Measurements from ENCODE around the gene RPS6KA1.
"Not testable (repeated sequence)": the region's sequence is repeated elsewhere in the genome, so short reads cannot be mapped to it uniquely, and the experiment has no call there.

RPS6KA1 gene

DNA sequence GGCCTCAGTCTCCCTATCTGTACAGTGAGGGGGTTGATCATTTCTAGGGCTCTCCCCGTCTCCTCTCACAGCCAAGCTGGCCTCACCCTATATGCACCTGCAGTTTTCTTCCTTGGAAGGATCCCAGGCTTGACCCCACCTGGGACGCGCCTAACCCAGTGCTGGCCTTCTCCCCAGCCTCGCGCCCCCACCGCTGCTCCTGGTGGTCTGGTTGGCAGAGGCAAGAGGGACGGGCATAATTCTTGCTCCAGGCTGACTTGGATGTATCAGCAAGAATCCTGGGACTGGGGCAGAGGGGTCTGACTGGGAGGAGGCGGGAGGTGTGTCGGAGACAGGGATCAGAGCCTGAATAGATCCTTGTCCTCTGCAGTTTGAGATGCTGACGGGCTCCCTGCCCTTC, 25.2 kb downstream of the RPS6KA1 start:
- no peak for DNase-seq (ENCODE audit: low read depth in 2 of 2)

DNA sequence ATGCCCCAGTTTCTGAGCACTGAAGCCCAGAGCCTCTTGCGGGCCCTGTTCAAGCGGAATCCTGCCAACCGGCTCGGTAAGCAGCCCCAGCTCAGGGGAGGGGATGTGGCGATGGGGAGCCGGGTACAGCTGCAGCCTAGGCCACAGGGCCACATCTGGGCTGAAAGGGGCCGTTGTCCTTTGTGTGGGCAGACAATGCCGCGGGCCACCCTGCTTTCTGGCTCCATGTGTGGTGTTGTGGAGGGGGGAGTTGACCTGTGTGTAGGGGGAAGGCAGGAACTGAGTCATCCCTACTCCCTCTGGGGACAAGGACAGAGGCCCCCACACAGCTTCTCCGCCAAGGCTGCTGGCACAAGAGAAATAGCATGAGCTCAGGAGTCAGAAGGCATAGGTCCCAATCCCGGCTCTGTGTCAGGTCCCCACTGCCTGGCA, 26.0 kb downstream of the RPS6KA1 start:
- DNase-seq (ENCODE audit: low read depth in 2 of 2) = no peak

- no peak for DNase-seq (ENCODE audit: low read depth in 2 of 2)
Observed at GRCh38 chr1:26556111-26556510, 26.6 kb downstream of the RPS6KA1 start.

- no peak for DNase-seq (ENCODE audit: low read depth in 2 of 2)
Observed at GRCh38 chr1:26557008-26557407, 27.4 kb downstream of the RPS6KA1 start.

DNA sequence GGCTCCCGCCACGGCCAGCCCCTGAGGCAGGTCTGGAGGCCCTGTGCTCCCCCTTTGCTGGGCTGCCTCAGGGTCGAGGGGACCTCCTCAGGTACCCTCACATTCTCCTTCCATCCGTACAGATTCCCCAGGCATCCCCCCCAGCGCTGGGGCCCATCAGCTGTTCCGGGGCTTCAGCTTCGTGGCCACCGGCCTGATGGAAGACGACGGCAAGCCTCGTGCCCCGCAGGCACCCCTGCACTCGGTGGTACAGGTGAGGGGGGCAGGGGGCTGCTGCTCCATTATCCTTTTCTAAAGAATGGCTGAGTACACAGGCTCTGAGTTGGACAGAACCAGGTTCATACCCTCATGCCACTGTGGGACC, 29.1 kb downstream of the RPS6KA1 start:
- DNase-seq (ENCODE audit: low read depth in 2 of 2) = no peak

DNA sequence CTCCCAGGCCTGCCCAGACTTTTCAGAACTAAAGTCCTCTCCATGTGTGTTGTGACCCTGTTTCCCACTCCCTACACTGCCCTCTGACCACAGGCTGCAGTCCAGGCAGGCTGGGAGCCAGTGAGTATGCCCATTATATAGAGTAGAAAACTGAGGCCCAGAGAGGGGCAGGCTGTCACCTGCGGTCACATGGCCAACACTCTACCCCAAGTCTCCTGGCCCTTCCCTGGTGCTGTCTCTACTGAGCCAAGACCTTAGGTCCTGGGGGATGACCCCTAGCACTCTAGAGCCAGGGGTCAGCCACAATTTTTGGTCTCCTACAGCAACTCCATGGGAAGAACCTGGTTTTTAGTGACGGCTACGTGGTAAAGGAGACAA, 30.8 kb downstream of the RPS6KA1 start:
- DNase-seq (ENCODE audit: low read depth in 2 of 2) = no peak

DNA sequence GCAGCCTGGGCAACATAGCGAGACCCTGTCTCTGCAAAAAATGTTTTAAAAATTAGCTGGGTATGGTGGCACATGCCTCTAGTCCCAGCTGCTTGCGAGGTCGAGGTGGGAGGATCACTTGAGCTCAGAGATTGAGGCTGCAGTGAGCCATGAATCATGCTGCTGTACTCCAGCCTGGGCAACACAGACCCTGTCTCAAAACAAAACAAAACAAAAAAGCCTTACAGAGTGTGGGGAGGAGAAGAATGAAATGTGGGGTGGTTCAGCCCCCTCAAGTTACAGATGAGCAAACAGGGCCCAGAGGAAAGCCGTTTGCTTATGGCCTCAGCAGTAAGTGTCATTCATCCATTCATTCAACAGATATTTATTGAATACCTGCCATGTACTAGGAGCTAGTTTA, 40.7 kb downstream of the RPS6KA1 start:
- no peak for DNase-seq (ENCODE audit: low read depth in 2 of 2)

DNA sequence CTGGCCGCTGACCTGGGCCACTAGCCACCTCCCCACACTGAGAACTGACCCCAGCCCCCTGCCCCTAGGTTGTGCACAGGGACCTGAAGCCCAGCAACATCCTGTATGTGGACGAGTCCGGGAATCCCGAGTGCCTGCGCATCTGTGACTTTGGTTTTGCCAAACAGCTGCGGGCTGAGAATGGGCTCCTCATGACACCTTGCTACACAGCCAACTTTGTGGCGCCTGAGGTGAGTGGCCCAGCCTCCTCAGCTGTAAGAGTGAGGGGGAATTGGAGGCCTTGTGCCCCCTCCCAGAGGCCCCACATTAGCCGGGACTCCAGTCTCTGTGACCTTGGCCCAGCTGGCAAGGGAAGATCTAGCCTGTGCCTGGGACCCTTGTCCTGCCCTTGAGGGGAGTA, 41.8 kb downstream of the RPS6KA1 start:
- no peak for DNase-seq (ENCODE audit: low read depth in 2 of 2)

- DNase-seq (ENCODE audit: low read depth in 2 of 2) = no peak
Observed at GRCh38 chr1:26574018-26574417, 44.5 kb downstream of the RPS6KA1 start.

DNA sequence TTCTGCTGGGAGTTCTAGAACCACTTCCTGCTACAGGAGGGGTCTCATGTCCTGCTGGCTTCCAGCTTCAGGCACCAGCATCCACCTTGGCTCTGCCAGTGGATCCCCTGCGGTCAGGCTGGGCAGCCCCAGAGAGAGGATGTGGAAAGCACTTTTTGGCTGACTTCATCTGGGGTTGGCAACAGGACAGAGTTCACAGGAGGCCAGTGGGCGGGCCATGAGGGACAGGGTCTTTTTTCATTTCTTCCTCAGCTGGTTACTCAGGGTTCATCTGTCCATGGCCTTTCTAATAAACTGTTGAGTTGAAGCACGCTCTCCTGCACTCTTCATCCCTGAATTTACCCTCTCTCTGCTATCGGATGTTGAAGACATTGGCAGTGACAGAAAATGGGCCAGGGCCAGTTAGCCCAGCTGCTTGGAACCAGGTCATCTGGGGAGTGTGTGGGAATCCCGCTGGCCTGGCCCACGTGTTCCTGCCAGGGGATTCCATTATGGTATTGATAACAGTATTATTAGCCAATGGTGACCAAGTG, 45.2 kb downstream of the RPS6KA1 start:
- DNase-seq (ENCODE audit: low read depth in 2 of 2) = no peak

DNA sequence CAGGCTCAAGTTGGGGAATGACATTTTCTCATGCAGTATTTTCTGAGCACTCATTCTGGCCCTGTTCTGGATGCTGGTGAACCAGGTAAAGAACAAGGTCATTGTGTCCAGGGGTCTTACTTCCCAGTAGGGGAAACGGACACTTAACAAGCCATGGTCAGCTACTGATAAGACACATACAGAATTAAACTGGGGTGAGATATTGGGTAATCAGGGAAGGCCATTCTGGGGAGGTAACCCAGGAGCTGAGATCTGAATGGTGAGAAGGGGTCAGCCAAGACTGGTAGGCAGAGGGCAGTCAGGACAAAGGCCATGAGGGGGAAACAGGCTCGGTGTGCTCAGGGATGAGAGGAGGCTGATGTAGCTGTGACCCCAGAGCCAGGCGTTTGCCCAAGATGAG, 45.8 kb downstream of the RPS6KA1 start:
- DNase-seq (ENCODE audit: low read depth in 2 of 2) = no peak

- DNase-seq (ENCODE audit: low read depth in 2 of 2) = no peak
Observed at GRCh38 chr1:26578167-26578566, 48.6 kb downstream of the RPS6KA1 start.

- no peak for DNase-seq (ENCODE audit: low read depth in 2 of 2)
Observed at GRCh38 chr1:26579681-26580111, 50.1 kb downstream of the RPS6KA1 start.

DNA sequence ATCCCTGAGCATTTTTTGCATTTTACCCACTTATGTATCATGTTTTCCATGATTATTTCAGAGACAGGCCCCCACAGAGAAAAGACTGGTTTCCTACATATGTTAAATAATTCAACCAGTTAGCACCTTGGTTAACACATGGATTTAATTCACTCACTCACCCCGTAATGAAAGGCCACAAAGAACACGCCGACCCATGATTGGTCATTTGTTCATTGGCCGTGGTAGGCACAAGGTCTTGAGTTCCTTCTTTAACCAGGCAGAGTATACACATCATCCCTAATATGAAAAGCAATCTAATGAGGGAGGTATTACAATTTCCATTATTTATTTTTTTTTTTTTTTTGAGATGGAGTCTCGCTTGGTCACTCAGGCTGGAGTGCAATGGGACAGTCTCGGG, 50.6 kb downstream of the RPS6KA1 start:
- DNase-seq (ENCODE audit: low read depth in 2 of 2) = no peak

GRCh38 chr1:26581287-26581651, 51.7 kb downstream of the RPS6KA1 start:
- no peak for DNase-seq (ENCODE audit: low read depth in 2 of 2)

GRCh38 chr1:26582053-26582835, 52.7 kb downstream of the RPS6KA1 start:
- DNase-seq (ENCODE audit: low read depth in 2 of 2) = no peak

DNA sequence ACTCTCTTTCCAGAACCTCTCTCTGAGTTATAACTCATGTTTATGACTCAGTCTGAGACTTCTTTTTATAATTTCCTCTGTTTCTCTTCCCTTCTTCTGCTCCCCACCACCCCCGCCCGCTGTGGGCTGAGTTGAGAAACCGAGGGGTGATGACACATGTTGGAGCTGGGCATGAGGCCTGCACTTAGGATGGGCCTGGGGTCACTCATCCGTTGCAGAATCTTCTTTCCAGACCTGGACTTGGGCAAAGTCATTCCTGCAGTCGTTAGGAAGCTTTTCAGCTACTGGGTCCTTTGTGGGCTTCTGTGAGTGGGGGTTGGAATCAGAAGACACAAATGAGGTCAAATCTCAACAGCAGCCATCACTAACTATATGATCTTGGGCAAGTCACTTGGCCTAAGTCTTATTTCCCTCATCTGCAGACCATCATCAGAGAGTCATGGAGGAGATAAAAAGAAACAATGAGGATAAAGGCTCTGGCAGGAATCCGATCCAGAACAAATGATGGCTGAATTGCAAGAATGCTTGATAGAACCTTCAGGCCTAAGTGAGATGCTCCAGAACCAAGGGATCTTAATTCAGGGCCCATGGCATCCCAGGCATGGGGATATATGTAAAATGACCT, 53.4 kb downstream of the RPS6KA1 start:
- peak; percentile 33 to 38 for DNase-seq (ENCODE audit: low read depth in 2 of 2)

DNA sequence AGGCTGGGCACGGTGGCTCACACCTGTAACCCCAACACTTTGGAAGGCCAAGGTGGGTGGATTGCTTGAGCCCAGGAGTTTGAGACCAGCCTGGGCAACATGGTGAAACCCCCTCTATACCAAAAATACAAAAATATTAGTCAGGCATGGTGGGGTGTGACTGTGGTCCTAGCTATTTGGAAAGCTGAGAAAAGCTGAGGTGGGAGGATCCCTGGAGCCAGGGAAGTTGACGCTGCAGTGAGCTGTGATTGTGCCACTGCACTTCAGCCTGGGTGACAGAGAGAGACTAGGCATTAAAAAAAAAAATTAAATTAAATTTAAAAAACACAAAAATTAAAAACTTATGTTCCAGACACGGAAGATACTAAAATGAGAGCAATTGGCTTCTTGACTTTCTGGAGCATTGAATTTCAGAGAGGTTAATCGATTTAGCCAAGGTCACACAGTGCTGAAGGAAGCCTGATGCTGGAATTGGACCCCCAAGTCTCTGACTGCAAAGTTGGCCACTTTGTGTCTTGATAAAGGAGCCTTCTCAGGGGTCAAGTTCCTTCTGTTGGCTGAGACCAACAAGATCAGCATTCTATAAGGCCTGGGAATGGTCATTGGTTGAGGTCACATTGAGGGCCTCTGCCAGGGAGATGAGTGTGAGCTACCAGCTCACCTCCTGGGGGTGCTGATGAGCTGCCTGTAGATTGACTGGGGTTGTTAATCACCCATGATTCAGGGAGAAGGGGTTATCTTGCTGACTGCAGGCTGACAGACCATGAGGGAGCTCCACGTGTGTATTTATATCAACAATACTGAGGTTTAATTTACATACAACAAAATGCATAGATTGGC, 54.3 kb downstream of the RPS6KA1 start:
- no peak for DNase-seq (ENCODE audit: low read depth in 2 of 2)

DNA sequence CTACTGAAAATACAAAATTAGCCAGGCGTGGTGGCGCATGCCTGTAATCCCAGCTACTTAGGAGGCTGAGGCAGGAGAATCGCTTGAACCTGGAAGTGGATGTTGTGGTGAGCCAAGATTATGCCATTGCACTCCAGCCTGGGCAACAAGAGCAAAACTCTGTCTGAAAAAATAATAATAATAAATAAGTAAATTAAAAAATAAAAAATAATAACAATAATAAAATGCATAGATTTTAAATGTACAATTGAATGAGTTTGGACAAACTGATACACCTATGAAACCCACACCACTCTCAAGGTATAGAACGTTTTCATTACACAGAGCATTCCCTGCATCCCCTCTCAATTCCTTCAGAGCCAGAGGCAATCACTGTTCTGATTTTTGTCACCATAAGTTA, 55.0 kb downstream of the RPS6KA1 start:
- DNase-seq (ENCODE audit: low read depth in 2 of 2) = not testable (repeated sequence)

DNA sequence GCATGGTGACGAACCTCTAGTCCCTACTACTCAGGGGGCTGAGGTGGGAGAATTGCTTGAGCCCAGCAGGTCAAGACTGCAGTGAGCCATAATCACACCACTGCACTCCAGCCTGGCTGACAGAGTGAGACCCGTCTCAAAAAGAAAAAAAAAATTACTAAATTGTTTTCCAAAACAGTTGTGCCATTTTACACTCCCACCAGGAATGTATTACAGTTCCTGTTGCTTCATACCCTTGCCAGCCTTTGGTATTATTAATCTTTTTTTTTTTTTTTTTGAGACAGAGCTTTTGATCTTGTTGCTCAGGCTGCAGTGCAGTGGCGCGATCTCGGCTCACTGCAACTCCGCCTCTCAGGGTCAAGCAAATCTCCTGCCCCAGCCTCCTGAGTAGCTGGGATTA, 55.9 kb downstream of the RPS6KA1 start:
- no peak for DNase-seq (ENCODE audit: low read depth in 2 of 2)

GRCh38 chr1:26593385-26593784, 63.8 kb downstream of the RPS6KA1 start:
- DNase-seq (ENCODE audit: low read depth in 2 of 2) = no peak

- DNase-seq (ENCODE audit: low read depth in 2 of 2) = not testable (repeated sequence)
Observed at GRCh38 chr1:26594593-26594992, 65.0 kb downstream of the RPS6KA1 start.

All from stimulated activated CD8-positive, alpha-beta memory T cell treated with anti-CD3 and anti-CD28 coated beads, Interleukin-7, amount 100 ng/mL, for 4 hours (primary cell).